Neutrophil (primary cell): ENCODE results near the gene EFCAB13.

Source experiments
- H3K27ac ChIP-seq: fragments of 200-600 bp; sonication (generic); 2 replicates; pipeline ENCODE4 v1.5.1; 2016; ENCODE audit warnings: mild to moderate bottlenecking, moderate library complexity
- H3K27me3 ChIP-seq: fragments of 200-600 bp; sonication (generic); 2 replicates; pipeline ENCODE4 v1.6.0; 2016; ENCODE audit warnings: mild to moderate bottlenecking
- H3K36me3 ChIP-seq: fragments of 200-600 bp; sonication (generic); 2 replicates; pipeline ENCODE4 v1.5.1; 2017
- H3K4me1 ChIP-seq, 2 experiments: fragments of 200-600 bp in 1 of 2; sonication (generic) in 1 of 2; 1 replicate in 1 of 2; 2 replicates in 1 of 2; pipeline versions ENCODE4 v1.5.1 to v1.6.1; 2013 to 2016; ENCODE audit warnings: low read depth in 1 of 2, low read length in 1 of 2, mild to moderate bottlenecking in 1 of 2, moderate library complexity in 1 of 2; ENCODE audit not compliant: control insufficient read depth in 1 of 2, insufficient read depth in 1 of 2
- H3K4me3 ChIP-seq, 2 experiments: fragments of 200-600 bp in 1 of 2; sonication (generic) in 1 of 2; 1 replicate in 1 of 2; 2 replicates in 1 of 2; pipeline ENCODE4 v1.5.1; 2013 to 2016; ENCODE audit warnings: low read depth in 1 of 2, low read length in 1 of 2, mild to moderate bottlenecking in 1 of 2, moderate library complexity in 1 of 2
- H3K9me3 ChIP-seq: fragments of 200-600 bp; sonication (generic); 2 replicates; pipeline ENCODE4 v1.5.1; 2016
- TF ChIP-seq, protein P1 (sequence below): fragments of 200-600 bp; sonication (generic); IDR thresholded peaks from 2 replicates; pipeline ENCODE4 v1.5.1; 2016; ENCODE audit warnings: antibody characterized with exemption

EFCAB13 gene

DNA sequence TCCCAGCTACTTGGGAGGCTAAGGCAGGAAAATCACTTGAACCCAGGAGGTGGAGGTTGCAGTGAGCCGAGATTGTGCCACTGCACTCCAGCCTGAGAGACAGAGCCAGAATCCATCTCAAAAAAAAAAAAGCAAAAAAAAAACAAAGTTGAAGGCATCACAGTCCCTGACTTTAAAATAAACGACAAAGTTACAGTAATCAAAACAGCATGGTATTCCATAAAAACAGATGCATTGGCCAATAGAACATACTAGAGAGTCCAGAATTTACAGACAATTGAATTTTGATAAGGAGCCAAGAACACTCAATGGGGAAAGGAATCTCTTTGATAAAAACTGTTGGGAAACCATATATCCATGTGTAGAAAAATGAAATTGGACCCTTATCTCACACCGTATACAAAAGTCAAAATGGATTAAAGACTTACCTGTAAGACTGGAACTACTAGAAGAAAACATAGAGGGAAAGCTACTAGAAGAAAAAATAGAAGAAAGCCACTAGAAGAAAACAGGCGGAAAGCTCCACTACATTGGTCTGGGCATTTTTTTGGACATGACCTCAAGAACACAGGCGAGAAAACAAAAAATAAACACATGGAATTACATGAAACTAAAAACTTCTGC lies 2.8 kb upstream of the EFCAB13 start:
- H3K9me3 ChIP-seq, result no peaks in the 10 kb centered on the region
- TF ChIP-seq, protein P1, sequence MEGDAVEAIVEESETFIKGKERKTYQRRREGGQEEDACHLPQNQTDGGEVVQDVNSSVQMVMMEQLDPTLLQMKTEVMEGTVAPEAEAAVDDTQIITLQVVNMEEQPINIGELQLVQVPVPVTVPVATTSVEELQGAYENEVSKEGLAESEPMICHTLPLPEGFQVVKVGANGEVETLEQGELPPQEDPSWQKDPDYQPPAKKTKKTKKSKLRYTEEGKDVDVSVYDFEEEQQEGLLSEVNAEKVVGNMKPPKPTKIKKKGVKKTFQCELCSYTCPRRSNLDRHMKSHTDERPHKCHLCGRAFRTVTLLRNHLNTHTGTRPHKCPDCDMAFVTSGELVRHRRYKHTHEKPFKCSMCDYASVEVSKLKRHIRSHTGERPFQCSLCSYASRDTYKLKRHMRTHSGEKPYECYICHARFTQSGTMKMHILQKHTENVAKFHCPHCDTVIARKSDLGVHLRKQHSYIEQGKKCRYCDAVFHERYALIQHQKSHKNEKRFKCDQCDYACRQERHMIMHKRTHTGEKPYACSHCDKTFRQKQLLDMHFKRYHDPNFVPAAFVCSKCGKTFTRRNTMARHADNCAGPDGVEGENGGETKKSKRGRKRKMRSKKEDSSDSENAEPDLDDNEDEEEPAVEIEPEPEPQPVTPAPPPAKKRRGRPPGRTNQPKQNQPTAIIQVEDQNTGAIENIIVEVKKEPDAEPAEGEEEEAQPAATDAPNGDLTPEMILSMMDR, result no peak
- no peak overlapping the region for H3K27ac ChIP-seq
- peaks cover 16 to 19% of the 10 kb centered on the region in 2 experiments for H3K4me1 ChIP-seq
- no peaks in the 10 kb centered on the region for H3K36me3 ChIP-seq
- H3K4me3 ChIP-seq, result no peak overlapping the region
- H3K27me3 ChIP-seq, result peaks cover 27% of the 10 kb centered on the region

DNA sequence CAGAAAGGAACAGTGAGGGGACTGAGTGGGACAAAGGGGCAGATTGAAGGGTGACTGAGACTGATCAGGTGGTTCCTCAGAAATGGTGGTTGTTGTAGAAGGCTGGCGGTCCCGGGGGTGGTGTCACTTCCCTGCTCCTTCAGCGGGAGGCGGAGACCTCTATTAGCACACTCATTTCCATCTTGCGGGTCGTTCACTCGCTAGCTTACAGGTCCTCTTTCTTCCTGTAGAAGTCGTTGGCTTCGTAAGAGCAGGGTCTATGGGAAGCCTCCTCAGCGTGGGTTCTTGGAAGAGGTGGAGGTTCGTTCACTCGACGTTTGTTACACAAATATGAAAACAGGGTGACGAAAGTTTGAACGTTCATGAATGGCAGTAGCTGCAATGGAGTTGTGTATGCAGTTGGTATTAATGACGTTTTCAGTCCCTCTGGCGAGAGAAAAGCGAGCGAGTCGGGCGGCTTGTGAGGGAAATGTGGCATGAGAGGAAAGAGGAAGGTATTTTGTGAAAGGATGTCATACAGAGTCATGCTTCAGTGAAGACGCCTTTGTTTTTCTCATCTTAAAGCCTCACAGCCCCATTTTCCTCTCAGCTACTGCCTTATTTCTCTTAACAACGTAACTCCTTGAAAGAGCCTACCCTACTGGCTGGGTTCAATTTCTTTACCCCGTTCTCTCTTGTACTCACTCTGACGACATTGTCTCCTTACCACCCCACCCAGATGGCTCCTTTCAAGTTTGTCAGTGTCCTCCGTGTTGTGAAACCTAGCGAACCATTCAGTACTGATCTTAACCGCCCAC lies 667 bp downstream of the EFCAB13 start:
- Histone ChIP-seq H3K4me1 (peaks cover 16 to 19% of the 10 kb centered on the region in 2 experiments), H3K27ac (peak overlapping the region; percentile 60), H3K9me3 (no peaks in the 10 kb centered on the region), H3K36me3 (no peaks in the 10 kb centered on the region), H3K4me3 (peak overlapping the region; percentile 62 to 81), H3K27me3 (peaks cover 27% of the 10 kb centered on the region)
- TF ChIP-seq, protein P1, result no peak

DNA sequence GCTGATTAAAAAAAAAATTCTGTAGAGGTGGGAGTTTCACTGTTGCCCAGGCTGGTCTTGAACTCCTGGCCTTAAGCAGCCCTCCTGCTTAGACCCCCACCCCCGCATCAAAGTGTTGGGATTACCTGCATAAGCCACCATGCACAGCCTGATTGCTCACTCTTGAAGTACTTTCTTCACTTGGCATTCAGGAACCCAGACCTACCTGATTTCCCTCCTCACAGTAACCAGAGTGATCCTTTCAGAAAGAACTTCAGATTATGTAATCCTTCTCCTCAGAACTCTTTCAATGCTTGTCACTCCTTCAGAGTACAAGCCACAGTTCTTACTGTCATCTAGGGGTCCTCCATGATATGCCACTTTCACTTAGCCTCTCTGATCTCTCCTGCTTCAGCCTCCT lies 1.4 kb downstream of the EFCAB13 start:
- no peaks in the 10 kb centered on the region for H3K9me3 ChIP-seq
- no peaks in the 10 kb centered on the region for H3K36me3 ChIP-seq
- H3K4me1 ChIP-seq, result peaks cover 16 to 19% of the 10 kb centered on the region in 2 experiments
- no peak overlapping the region for H3K4me3 ChIP-seq
- H3K27ac ChIP-seq, result no peak overlapping the region
- TF ChIP-seq, protein P1, result no peak
- H3K27me3 ChIP-seq, result peaks cover 27% of the 10 kb centered on the region

DNA sequence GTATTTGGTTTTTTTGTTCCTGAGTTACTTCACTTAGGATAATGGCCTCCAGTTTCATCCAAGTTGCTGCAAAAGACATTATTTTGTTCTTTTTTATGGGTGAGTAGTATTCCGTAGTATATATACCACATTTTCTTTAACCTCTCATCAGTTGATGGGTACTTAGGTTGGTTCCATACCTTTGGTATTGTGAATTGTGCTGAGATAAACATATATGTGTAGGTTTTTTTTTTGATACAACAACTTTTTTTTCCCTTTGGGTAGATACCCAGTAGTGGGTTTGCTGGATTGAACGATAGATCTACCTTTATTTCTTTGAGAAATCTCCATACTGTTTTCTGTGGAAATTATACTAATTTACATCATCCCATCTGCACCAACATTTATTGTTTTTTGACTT lies 6.8 kb downstream of the EFCAB13 start:
- Histone ChIP-seq H3K27me3 (no peaks in the 10 kb centered on the region), H3K36me3 (no peaks in the 10 kb centered on the region), H3K4me3 (no peak overlapping the region), H3K4me1 (no peaks in the 10 kb centered on the region), H3K27ac (no peak overlapping the region), H3K9me3 (no peaks in the 10 kb centered on the region)
- TF ChIP-seq, protein P1, result no peak

DNA sequence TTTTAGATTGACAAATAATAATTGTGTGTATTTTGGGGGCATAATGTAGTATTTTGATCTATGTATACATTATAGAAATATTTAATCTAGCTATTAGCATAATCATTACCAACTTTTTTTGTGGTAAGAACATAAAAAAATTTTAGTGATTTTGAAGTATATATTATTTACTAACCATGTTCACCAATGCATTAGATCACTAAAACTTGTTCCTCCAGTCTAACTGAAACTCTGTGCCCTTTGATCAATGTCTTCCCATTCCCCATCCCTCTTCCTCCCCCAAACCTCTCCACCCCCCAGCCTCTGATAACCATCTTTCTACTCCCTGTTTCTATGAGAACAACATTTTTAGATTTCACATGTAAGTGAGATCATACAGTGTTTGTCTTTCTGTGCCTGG lies 8.5 kb downstream of the EFCAB13 start:
- H3K27me3 ChIP-seq, result no peaks in the 10 kb centered on the region
- no peaks in the 10 kb centered on the region for H3K9me3 ChIP-seq
- H3K4me3 ChIP-seq, result no peak overlapping the region
- TF ChIP-seq, protein P1, result no peak
- H3K4me1 ChIP-seq, result no peaks in the 10 kb centered on the region
- H3K36me3 ChIP-seq, result no peaks in the 10 kb centered on the region
- no peak overlapping the region for H3K27ac ChIP-seq
